Calu3 (cell line): ENCODE data around the gene H1-8. TPM values are rescaled to one million over a fixed set of nuclear protein-coding genes. Genes with fewer than 3 reads are reported as not detected.

Source experiments
- BruUV-seq: library from RNA; stranded (reverse); fragments of 400-500 nt; replicated peaks from 2 replicates; lab custom pipeline; 2021; lab: Mats Ljungman, UMichigan
- CTCF ChIA-PET: fragments of 300-600 bp; sonication (Branson Sonifier 250); formaldehyde crosslinking; loops from one replicate; lab custom pipeline; 2022; ENCODE audit warnings: antibody characterized with exemption; lab: Charles Lee
- DNase-seq: peaks from one replicate; pipeline ENCODE4 v3.0.0; 2022
- H3K27ac Mint-ChIP-seq: one replicate; pipeline ENCODE4 v1.8.0; 2022; ENCODE audit warnings: mixed read lengths; ENCODE audit not compliant: unreplicated experiment
- H3K27me3 Mint-ChIP-seq: one replicate; pipeline ENCODE4 v1.8.0; 2022; ENCODE audit warnings: mixed read lengths; ENCODE audit not compliant: unreplicated experiment
- H3K36me3 Mint-ChIP-seq: one replicate; pipeline ENCODE4 v1.8.0; 2022; ENCODE audit warnings: mild to moderate bottlenecking, moderate library complexity, mixed read lengths; ENCODE audit not compliant: insufficient read depth, unreplicated experiment
- H3K4me1 Mint-ChIP-seq: one replicate; pipeline ENCODE4 v1.8.0; 2022; ENCODE audit warnings: mild to moderate bottlenecking, low read depth, mixed read lengths; ENCODE audit not compliant: unreplicated experiment
- H3K4me3 Mint-ChIP-seq: one replicate; pipeline ENCODE4 v1.8.0; 2022; ENCODE audit warnings: mild to moderate bottlenecking, low read depth, moderate library complexity, mixed read lengths; ENCODE audit not compliant: unreplicated experiment
- H3K9me3 Mint-ChIP-seq: one replicate; pipeline ENCODE4 v1.8.0; 2022; ENCODE audit warnings: low read depth, mixed read lengths; ENCODE audit not compliant: unreplicated experiment
- CTCF ChIP-seq: fragments of 200-600 bp; IDR thresholded peaks from one replicate; pipeline ENCODE4 v1.8.0; 2022; ENCODE audit warnings: antibody characterized with exemption; ENCODE audit not compliant: unreplicated experiment
- intact Hi-C: fragments of 100-400 bp; cut with micrococcal nuclease; formaldehyde crosslinking; loops from one replicate; pipeline ENCODE4 v1.10.0; 2022; ENCODE audit not compliant: unreplicated experiment
- total RNA-seq: library from RNA; stranded (reverse); gene quantifications from 2 replicates; pipeline ENCODE4 v1.2.3, GENCODE V29; 2022

The H1-8 gene
- total RNA-seq, 1 experiment from 2014 or later = not detected

GRCh38 chr3:129560911-129561594 lies 18.1 kb downstream of the H1-8 start:
- no TSS peak for BruUV-seq
- intact Hi-C loops = no loop called here
- DNase-seq = no peak
- H3K4me1 Mint-ChIP-seq = no peaks in the 10 kb centered on the region
- no peak overlapping the region for H3K27ac Mint-ChIP-seq
- no peaks in the 10 kb centered on the region for H3K36me3 Mint-ChIP-seq
- H3K27me3 Mint-ChIP-seq = no peaks in the 10 kb centered on the region
- no peak for TF ChIP-seq CTCF
- H3K4me3 Mint-ChIP-seq = no peak overlapping the region
- CTCF ChIA-PET = no interaction called here
- no peaks in the 10 kb centered on the region for H3K9me3 Mint-ChIP-seq

GRCh38 chr3:129561619-129562248 lies 18.8 kb downstream of the H1-8 start:
- CTCF ChIA-PET = interaction anchor here (0.5 kb wide), 1 partner anchor 1427 kb away, joined by 4 read pairs; no protein-coding TSS in a partner anchor
- TF ChIP-seq CTCF = no peak
- Mint-ChIP-seq H3K4me1 (no peaks in the 10 kb centered on the region), H3K4me3 (no peak overlapping the region), H3K27ac (no peak overlapping the region), H3K9me3 (no peaks in the 10 kb centered on the region), H3K36me3 (no peaks in the 10 kb centered on the region), H3K27me3 (no peaks in the 10 kb centered on the region)
- intact Hi-C loops = no loop called here
- no peak for DNase-seq
- no TSS peak for BruUV-seq

- no peaks in the 10 kb centered on the region for H3K9me3 Mint-ChIP-seq
- no peak for DNase-seq
- H3K27ac Mint-ChIP-seq = no peak overlapping the region
- CTCF ChIA-PET = interaction anchor here (0.6 kb wide), 1 partner anchor 158 kb away, joined by 3 read pairs; no protein-coding TSS in a partner anchor
- intact Hi-C loops = no loop called here
- H3K4me3 Mint-ChIP-seq = no peak overlapping the region
- H3K4me1 Mint-ChIP-seq = no peaks in the 10 kb centered on the region
- no peaks in the 10 kb centered on the region for H3K27me3 Mint-ChIP-seq
- H3K36me3 Mint-ChIP-seq = no peaks in the 10 kb centered on the region
- no TSS peak for BruUV-seq
- TF ChIP-seq CTCF = no peak
Observed at GRCh38 chr3:129562803-129563202, 19.8 kb downstream of the H1-8 start.

GRCh38 chr3:129563332-129563731 lies 20.4 kb downstream of the H1-8 start:
- Mint-ChIP-seq H3K27ac (no peak overlapping the region), H3K4me1 (no peaks in the 10 kb centered on the region), H3K27me3 (no peaks in the 10 kb centered on the region), H3K4me3 (no peak overlapping the region), H3K9me3 (no peaks in the 10 kb centered on the region), H3K36me3 (no peaks in the 10 kb centered on the region)
- intact Hi-C loops = no loop called here
- BruUV-seq = no TSS peak
- CTCF ChIA-PET = no interaction called here
- TF ChIP-seq CTCF = no peak
- DNase-seq = no peak
